Epidermal melanocyte (primary cell): Measurements from ENCODE around the gene GFM1.

Experiments
- DNase-seq: peaks from one replicate; pipeline ENCODE4 v3.0.0; 2011; ENCODE audit warnings: low spot score; ENCODE audit not compliant: insufficient read length

Gene GFM1

DNA sequence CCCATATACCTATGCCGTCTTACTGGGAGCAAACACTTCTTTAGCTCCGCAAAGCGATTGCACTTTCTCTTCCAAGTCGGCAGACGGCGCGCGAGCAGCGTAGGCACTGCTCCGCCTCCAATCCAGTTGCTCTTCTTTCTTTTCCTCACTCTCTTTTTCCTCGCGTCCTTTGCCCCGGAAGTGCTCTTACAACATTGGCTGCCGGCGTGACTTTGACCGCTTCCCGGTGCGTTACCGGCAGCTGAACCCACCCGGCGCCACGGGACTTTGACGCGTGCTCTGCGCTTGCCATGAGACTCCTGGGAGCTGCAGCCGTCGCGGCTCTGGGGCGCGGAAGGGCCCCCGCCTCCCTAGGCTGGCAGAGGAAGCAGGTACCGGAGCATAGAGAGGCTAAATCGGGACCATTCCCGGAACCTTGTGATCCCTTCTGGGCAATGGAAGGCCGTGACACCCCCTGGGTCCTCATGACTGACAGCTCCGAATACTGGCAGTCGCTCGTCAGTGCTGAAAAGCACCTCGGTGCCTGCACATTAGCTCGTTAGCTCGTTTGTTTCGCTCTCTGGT, at the start of gene GFM1:
TSS of gene GFM1 (plus strand) at position 183 of the 564 bp plus-strand sequence. CDS start at position 291, 108 bp downstream.
- peak; percentile 82 for DNase-seq

DNA sequence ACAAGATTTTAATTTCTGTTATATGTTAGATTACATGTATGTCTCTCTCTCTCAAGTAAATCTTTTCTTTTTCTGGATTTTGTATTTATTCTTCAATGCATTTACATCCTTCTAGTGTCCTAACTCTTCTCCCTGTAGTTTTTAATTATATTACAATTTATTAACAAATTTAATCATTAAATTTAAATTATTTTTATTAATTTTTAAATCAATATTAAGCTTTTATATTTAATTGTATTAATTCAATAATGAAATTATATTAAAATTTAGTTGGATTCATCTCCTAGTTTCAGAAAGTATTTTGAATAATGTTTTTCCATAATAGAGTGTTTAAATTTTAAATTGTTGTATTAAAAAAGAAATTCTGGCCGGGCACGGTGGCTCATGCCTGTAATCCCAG, 43.5 kb upstream of the GFM1 start:
- no peak for DNase-seq

DNA sequence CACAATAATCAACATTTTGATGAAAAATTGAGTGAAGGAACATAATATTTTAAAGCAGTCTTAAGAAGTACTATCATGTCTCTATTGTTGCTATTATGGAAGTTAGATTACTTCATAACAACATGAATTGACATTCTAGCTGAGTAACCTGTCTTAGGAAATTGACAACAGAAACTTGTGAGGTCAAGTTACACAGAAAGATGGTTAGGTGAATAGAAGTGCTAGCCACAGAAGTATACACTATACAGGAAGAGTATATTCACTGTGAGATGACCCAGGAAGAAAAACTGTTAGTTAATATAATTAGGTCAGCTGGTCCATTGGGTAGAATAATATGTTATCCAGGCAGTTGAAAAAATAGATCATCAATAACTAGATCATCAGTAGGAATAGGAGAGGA, 42.1 kb upstream of the GFM1 start:
- DNase-seq, result no peak

DNA sequence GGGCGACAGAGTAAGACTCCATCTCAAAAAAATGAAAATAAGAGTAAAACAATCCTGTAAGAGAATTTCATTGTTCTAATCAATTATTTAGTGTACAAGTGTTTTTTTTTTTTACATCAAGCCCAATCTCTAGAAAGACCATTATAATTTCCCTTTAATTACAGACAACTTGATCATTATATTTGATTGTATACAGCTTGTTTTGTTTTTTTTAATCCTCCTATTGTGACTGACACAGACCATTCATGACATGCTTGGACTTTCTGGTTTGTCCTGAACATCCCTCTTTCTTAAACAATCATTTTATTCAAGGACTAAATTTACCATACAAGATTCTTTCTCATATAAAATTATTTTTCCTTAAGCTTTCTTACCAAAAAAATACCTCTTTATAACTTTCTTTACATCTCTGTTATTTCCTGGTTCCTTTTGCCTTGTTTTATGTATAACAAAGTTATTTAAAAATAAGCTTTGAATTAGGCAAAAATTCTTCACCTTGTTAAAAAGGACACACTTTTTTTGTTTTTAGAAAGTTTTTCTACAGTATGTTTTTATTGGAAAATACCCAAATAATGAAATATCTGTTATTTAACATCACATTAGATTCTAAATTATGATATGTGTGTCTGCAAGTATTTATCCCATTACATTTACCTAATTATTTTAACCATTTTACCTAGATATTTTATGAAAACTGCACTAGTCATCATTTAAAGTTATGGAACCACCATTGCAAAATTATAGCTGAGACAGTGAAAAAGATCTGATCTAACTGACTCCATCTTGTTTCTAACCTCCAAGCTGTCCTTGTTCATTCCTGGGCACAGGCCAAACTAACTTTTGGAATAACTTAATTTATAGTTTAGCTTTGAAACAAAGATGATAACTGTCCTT, 26.1 kb upstream of the GFM1 start:
- no peak for DNase-seq

DNA sequence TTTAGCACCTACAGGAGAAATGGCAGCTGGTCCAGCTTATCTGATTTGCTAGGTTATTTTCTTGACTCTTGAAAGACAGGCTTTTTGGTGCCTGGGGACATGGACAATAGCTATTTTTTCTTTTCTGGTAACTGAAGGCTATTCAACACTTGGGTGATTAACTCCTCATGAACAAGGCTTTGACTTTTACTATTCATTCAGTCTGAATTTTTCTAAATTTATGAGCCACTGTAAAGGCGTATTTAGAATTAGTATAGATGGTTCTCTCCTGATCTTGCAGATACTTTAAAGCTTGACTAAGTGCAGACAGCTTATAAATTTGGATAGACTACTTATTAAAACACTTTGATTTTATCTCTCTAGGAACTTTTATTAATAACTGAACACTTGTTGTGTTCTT, 18.4 kb upstream of the GFM1 start:
- DNase-seq, result no peak

DNA sequence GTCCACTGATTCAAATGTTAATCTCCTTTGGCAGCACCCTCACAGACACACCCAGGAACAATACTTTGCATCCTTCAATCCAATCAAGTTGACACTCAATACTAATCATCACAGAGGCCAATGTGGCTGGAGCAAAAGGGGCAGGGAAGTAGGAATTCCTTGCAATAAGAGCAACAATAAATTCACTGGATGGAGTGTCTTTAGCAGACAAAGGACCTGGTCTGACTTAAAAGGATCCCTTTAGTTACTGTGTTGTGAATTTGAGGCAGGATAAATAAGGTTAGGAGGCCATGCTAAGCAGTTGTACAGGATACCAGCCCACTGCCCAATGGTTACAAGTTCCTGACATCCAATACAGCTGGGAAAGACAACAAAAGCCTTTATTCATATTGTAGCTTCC, 12.3 kb upstream of the GFM1 start:
- DNase-seq, result no peak

DNA sequence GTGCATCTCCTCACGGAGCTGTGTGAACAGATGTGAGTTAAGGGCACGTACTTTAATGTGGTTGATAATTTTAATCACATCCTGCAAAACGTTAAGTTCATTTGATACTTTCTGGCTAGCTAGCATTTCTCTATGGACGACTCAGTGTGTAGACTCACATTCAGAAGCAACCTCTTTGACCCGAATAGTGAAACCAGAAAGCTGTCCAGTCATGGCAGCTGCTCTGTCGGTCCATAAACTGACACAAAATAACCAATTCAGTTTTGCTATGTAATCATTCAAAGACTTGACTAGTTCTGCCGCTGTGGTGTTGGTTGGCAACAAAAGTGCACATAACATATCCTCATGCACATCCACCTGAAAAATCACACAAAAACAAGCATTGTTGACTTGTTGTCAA, 3.7 kb upstream of the GFM1 start:
- DNase-seq, result no peak

DNA sequence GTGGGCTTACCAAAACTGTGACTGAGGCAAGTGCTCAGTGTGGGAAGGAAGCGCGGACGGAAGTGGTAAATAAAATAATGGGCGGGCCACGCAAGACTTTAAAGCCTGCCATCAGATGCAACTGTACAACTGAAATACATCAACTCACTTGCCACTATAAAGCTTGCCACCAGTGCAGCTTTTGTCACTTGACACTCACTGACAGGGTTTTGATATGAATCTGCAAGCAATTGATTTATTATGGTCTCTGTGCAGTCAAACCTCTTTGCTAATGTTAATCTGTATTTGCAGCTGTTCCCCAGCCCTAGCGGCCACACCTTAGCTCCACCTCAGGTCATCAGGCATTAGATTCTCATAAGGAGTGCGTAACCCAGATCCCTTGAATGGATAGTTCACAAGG, 2.3 kb upstream of the GFM1 start:
- DNase-seq, result no peak

DNA sequence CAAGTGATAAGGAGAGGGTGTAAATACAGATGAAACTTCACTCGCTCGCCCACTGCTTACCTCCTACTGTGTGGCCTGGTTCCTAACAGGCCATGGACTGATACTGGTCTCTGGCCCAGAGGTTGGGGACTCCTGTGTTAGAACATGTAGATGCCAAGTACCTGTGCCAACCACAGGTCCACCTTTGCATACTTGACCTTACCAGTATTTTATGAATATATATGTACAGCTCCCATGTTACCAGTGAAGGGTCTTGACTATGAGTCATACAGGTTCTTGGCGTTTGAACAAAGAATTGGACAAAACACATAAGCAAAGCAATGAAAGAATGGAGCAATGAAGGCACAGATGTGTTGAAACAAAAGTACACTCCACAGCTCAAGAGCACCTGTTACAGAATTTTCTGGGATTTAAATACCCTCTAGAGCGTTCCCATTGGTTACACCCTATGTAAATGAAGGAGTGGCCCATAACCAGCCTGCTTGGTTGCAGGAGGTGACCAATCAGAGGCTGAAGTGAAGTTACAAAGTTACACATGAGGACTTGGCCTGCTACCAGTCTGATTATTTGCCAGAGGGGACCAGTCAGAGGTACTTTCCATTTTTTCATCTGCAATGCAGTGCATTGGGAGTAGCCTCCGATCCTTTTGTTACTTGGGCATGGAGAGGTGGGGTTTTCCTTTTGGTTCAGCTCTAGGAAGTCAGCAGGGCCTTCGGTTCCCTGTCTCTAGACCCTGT, 1.7 kb upstream of the GFM1 start:
- no peak for DNase-seq

DNA sequence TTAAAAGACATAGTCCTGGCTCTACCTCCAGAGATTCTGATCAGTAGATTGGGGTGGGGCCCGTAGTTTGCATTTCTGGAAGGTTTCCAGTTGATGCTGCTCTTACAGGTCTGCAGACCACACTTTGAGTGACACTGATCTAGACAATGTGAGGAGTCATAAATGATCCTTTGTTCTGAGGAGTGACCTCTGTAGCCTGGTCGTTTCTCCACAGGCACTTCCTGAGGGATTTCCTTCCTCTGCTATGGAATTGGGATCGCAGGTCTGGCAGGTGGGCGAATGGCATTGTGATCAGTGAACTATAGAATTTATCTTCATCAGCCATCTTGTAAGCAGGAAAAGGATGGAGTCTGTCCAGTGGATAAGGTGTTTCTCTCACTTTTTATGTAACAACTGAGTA, 5.5 kb downstream of the GFM1 start:
- no peak for DNase-seq

DNA sequence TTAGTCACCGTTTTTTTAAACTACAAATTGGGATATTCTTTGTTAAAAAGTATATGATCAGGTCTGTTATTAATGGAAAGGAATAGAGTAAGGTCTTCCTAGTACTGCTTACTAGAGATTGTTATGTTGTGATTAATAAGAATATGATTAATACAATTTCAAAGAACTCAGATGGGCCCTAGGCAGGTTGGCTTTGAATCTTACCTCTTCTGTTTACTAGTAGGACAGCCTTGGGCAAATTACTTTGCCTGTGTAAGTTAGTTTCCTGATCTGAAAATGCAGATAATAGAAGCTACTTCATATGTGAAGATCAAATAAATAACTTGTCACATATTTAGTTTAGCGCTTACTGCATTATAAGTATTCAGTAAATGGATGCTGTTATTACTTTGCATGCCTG, 6.9 kb downstream of the GFM1 start:
- DNase-seq, result no peak

DNA sequence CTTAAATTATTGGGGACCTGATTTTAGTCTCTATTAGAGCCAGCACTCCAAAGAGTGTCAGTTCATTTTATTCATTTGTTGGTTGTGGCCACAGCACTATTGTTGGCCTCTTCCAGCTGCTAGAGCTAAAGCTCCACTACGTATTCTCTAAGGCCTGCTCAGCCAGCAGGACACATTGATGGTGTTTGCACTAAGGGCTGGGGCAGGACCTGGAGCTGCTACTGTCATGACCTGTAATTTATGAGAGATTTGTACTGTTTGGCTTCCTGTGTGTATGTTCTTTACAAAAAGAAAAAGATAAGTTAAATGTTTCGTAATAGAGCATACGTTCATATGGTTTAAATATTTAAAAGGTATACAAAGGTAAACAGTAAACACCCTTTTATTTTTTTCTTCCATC, 8.1 kb downstream of the GFM1 start:
- DNase-seq, result no peak

DNA sequence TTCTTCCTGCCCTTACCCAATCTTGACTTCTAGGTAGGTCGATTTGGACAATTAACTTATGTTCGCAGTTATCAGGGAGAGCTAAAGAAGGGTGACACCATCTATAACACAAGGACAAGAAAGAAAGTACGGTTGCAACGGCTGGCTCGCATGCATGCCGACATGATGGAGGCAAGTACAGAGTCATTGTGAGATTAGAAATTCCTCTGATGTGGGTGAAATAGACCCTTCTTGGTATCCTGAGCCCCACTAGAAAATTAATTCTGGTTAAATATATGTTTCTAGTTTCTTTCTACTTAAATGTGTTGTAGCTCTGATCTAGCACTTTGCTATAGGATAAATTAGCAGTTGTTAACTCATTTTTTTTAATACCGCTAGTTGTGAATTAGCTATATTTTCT, 14.6 kb downstream of the GFM1 start:
- DNase-seq, result no peak

DNA sequence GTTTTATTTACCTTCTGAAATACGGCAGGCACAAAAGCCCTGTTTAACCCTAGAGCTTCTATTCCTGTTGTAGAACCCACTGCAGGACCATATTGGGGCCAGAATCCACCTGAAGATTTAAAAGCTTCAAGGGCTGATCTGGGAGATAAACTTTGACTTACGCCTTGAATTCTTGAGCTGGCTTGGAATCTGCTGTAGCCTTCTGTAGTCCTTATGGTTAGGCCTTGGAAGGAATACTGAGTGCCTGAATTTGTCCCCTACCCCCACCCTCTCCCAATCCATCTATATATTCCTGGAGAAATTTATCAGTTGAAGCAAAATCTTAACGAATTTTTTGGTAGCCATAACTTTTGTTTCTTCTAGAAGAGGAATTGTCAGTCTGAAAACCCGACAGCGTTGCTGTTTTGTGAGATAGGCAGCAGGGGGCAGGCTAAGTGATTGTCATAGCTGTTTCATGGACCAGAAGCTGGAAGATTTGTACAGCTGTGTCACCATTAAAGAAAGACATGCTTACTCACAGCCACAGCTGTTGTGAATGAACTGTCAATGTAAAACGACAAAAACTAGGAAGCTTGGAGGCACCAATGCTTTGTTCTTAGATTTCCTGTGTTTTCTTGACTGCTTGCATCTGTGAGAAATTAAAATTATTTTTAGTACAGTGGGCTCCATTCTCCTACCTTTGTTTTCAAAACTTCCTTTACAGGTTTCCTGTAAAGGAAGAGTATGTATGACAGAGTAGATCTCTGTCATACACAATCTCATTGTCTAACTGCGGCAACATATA, 15.3 kb downstream of the GFM1 start:
- peak; percentile 57 for DNase-seq

DNA sequence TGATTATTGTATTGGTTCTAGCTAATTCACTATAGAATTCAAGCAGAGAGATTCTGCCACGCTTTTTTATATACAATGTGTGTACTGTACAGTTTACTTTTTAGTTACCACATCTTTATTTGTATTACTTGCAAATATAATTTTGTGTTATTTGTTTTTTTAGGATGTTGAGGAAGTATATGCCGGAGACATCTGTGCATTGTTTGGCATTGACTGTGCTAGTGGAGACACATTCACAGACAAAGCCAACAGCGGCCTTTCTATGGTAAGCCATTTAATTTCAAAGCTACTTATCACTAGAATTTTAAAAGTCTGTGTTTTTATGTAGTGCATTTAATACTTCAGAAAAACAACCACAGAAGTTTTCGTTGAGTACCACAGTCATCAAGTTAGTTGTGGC, 16.4 kb downstream of the GFM1 start:
- DNase-seq, result no peak

DNA sequence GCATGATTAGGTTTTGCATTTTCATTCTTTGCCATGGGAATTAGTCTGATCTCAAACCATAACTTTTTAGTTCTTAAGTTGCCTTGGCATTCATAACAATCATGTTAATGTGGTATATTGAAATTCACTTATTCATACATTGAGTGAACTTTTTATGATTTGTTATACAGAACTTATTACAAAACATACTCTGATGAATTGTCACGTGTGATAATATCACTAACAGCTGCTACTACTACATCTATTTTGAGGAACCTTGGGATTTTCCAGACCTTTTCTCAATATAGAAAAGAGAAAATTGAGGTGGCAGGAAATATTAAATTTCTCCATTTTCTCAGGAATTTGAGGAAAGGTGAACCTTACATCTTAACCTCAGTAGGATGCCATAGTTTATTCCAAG, 18.9 kb downstream of the GFM1 start:
- no peak for DNase-seq

DNA sequence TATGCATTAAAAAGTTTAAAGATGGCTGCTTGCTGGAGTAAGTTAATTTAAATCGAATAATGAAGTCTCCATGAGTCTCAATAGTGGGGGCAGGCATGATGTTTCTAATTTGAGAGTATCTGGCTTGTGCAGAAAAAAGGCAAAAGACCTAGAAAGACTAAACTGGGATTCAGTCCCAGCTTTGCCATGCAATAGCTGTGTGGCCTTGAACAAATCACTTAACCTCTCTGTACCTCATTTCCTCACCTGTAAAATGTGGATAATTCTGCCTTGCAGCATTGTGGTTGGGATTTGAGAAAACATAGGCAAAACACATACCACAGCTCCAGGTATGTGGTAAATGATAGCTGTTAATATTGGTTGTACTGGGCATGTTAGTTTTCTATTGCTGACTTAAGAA, 19.5 kb downstream of the GFM1 start:
- no peak for DNase-seq

DNA sequence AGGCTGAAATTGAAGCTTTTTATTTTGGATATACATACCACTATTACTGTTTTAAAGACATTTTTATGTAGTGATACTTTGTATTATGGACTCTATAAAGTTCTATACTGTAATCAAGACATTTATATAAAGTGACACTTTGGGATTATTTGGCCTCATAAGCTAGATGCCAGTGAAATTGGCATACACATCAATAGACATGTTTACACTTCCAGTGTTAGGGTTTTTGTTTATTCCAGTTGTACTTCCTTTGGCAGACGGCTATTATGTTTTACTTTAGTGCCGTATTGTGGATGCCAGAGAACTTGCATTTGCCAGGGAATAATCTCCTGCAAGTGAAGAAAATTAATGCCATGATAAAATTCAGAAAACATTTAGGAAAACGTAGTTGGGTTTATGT, 22.1 kb downstream of the GFM1 start:
- DNase-seq, result no peak

DNA sequence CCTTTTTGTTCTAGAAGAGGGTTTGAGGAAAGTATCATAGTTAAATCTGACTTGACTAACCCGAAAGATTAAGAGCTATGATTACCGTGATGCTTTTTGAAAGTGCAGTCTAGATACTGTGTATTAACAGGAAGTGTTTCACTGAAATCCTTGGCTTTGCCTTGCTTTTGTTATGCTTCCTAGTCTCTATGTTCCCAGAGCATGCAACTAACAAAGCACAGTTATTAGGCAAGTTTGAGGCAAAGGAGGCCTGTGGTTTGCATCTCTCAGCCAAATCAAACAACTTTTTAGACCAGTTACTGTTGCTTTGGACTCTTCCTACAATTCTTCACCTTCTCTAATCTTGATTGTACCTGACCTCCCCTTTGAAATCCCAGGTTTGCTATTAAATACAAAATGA, 24.2 kb downstream of the GFM1 start:
- DNase-seq, result no peak

DNA sequence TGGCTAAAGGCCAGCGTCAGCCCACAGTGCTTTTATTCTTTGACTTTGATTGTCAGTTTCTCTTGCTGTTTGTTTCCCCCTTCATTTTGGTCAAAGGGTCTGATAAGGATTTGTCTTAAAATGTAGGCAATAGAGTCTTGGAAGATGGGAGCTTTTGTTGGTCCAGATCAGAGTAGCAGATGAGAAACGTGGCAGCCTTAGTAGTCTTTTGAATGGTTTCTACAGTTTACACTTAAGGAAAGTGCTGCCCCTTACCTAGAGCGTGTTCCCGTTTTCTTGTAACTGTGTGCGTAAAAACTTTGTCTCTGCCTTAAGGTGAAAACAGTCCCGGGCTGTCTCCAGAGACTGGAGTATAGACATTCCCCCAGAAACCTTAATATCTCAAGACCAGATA, 27.5 kb downstream of the GFM1 start:
- DNase-seq, result no peak
